ENCODE results near the gene HSPA5.
"Not testable (repeated sequence)": the region's sequence is repeated elsewhere in the genome, so short reads cannot be mapped to it uniquely, and the experiment has no call there.

HSPA5 gene

GRCh38 chr9:125234099-125234498 lies 7.0 kb downstream of the HSPA5 start:
- not testable (repeated sequence) for H3K27ac ChIP-seq (ENCODE audit: low read depth, low read length); H3K9ac ChIP-seq (ENCODE audit: low read length in 5 of 5); H3K4me3 ChIP-seq (ENCODE audit: low read depth in 1 of 5, low read length in 5 of 5); H3K27me3 ChIP-seq (ENCODE audit: control insufficient read depth in 5 of 5, insufficient read depth in 4 of 5, low read length in 5 of 5); H3K9me3 ChIP-seq (ENCODE audit: control insufficient read depth in 5 of 5, low read length in 5 of 5)
- Histone ChIP-seq H3K36me3 (ENCODE audit: control insufficient read depth in 5 of 5, insufficient read depth in 5 of 5, low read length in 5 of 5) (peaks cover 32 to 78% (median 64%) of the 10 kb centered on the region in 5 donors), H3K4me1 (ENCODE audit: control insufficient read depth in 5 of 5, insufficient read depth in 5 of 5, low read length in 5 of 5) (peaks cover 0 to 40% (median 35%) of the 10 kb centered on the region in 5 donors)

GRCh38 chr9:125233678-125234077 lies 7.5 kb downstream of the HSPA5 start:
- H3K9ac ChIP-seq (ENCODE audit: low read length in 5 of 5): no peak overlapping the region

GRCh38 chr9:125227761-125228160 lies 13.4 kb downstream of the HSPA5 start:
- peaks cover 4 to 43% (median 31%) of the 10 kb centered on the region in 5 donors for H3K36me3 ChIP-seq (ENCODE audit: control insufficient read depth in 5 of 5, insufficient read depth in 5 of 5, low read length in 5 of 5)

More at GRCh38 chr9:125233678-125234077, 7.5 kb downstream of the HSPA5 start:
- Histone ChIP-seq H3K36me3 (ENCODE audit: control insufficient read depth in 5 of 5, insufficient read depth in 5 of 5, low read length in 5 of 5) (peaks cover 31 to 76% (median 60%) of the 10 kb centered on the region in 5 donors), H3K9me3 (ENCODE audit: control insufficient read depth in 5 of 5, low read length in 5 of 5) (no peaks in the 10 kb centered on the region), H3K4me3 (ENCODE audit: low read depth in 1 of 5, low read length in 5 of 5) (no peak overlapping the region), H3K27me3 (ENCODE audit: control insufficient read depth in 5 of 5, insufficient read depth in 4 of 5, low read length in 5 of 5) (no peaks in the 10 kb centered on the region), H3K4me1 (ENCODE audit: control insufficient read depth in 5 of 5, insufficient read depth in 5 of 5, low read length in 5 of 5) (peaks cover 0 to 35% (median 31%) of the 10 kb centered on the region in 5 donors), H3K27ac (ENCODE audit: low read depth, low read length) (no peak overlapping the region)

DNA sequence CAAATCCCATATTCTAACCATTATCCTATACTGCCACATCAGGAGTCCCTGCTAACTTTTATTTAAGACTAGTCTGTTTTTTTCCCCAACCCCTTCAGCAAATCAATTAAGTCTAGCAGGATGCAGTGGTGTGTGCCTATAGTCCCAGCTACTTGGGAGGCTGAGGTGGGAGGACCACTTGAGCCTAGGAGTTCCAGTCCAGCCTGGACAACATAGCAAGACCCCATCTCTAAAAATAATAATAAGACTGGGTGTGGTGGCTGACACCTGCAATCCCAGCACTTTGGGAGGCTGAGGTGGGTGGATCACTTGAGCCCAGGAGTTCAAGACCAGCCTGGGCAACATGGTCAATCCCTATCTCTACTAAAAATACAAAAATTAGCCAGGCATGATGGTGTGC lies 16.3 kb downstream of the HSPA5 start:
- H3K36me3 ChIP-seq (ENCODE audit: control insufficient read depth in 5 of 5, insufficient read depth in 5 of 5, low read length in 5 of 5): peaks cover 4 to 34% (median 30%) of the 10 kb centered on the region in 5 donors
- H3K9me3 ChIP-seq (ENCODE audit: control insufficient read depth in 5 of 5, low read length in 5 of 5); H3K4me1 ChIP-seq (ENCODE audit: control insufficient read depth in 5 of 5, insufficient read depth in 5 of 5, low read length in 5 of 5): not testable (repeated sequence)

More at GRCh38 chr9:125227761-125228160, 13.4 kb downstream of the HSPA5 start:
- Histone ChIP-seq H3K9ac (ENCODE audit: low read length in 5 of 5) (no peak overlapping the region), H3K9me3 (ENCODE audit: control insufficient read depth in 5 of 5, low read length in 5 of 5) (no peaks in the 10 kb centered on the region), H3K4me1 (ENCODE audit: control insufficient read depth in 5 of 5, insufficient read depth in 5 of 5, low read length in 5 of 5) (no peaks in the 10 kb centered on the region), H3K4me3 (ENCODE audit: low read depth in 1 of 5, low read length in 5 of 5) (no peak overlapping the region), H3K27ac (ENCODE audit: low read depth, low read length) (no peak overlapping the region), H3K27me3 (ENCODE audit: control insufficient read depth in 5 of 5, insufficient read depth in 4 of 5, low read length in 5 of 5) (no peaks in the 10 kb centered on the region)

DNA sequence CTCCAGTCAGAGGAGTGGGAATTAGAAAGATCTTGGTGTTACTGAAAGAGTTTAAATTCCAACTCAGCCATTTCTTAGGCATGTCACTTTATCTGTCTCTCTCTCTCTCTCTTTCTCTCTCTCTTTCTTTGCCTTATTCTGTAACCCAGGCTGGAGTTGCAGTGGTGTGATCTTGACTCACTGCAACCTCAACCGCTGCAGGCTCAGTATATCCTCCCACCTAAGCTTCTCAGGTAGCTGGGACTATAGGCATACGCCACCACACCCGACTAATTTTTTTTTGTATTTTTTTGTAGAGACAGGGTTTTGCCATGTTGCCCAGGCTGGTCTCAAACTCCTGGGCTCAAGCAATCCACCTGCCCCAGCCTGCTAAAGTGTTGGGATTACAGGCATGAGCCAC lies 22.5 kb downstream of the HSPA5 start:
- Histone ChIP-seq H3K36me3 (ENCODE audit: control insufficient read depth in 5 of 5, insufficient read depth in 5 of 5, low read length in 5 of 5) (peaks cover 4 to 23% (median 12%) of the 10 kb centered on the region in 5 donors), H3K4me3 (ENCODE audit: low read depth in 1 of 5, low read length in 5 of 5) (no peak overlapping the region), H3K9me3 (ENCODE audit: control insufficient read depth in 5 of 5, low read length in 5 of 5) (no peaks in the 10 kb centered on the region), H3K27me3 (ENCODE audit: control insufficient read depth in 5 of 5, insufficient read depth in 4 of 5, low read length in 5 of 5) (no peaks in the 10 kb centered on the region), H3K9ac (ENCODE audit: low read length in 5 of 5) (no peak overlapping the region), H3K4me1 (ENCODE audit: control insufficient read depth in 5 of 5, insufficient read depth in 5 of 5, low read length in 5 of 5) (no peaks in the 10 kb centered on the region), H3K27ac (ENCODE audit: low read depth, low read length) (no peak overlapping the region)

More for the DNA sequence above, 16.3 kb downstream of the HSPA5 start:
- not testable (repeated sequence) for H3K27ac ChIP-seq (ENCODE audit: low read depth, low read length); H3K4me3 ChIP-seq (ENCODE audit: low read depth in 1 of 5, low read length in 5 of 5); H3K9ac ChIP-seq (ENCODE audit: low read length in 5 of 5); H3K27me3 ChIP-seq (ENCODE audit: control insufficient read depth in 5 of 5, insufficient read depth in 4 of 5, low read length in 5 of 5)

DNA sequence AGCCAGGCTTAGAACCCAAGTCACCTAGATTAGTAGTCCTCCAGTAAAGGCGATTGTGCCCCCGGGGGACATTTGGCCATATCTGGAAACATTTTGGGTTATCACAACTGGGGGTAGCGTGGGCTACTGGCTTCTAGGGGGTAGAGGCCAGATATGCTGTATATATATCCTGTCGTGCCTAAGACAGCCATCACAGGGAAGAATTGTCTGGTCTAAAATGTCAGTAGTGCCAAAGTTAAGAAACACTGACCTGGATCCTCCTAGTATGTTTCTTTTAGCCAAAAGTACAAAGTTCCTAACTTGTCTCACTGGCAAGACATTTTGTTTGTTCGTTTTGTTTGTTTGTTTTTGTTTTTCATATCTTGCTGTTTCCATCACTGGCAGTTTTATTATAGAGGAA lies 27.0 kb downstream of the HSPA5 start:
- no peaks in the 10 kb centered on the region for H3K9me3 ChIP-seq (ENCODE audit: control insufficient read depth in 5 of 5, low read length in 5 of 5)
- no peak overlapping the region for H3K4me3 ChIP-seq (ENCODE audit: low read depth in 1 of 5, low read length in 5 of 5)
- H3K4me1 ChIP-seq (ENCODE audit: control insufficient read depth in 5 of 5, insufficient read depth in 5 of 5, low read length in 5 of 5): no peaks in the 10 kb centered on the region
- no peak overlapping the region for H3K27ac ChIP-seq (ENCODE audit: low read depth, low read length)
- peaks cover 11 to 35% (median 18%) of the 10 kb centered on the region in 5 donors for H3K36me3 ChIP-seq (ENCODE audit: control insufficient read depth in 5 of 5, insufficient read depth in 5 of 5, low read length in 5 of 5)
- no peak overlapping the region for H3K9ac ChIP-seq (ENCODE audit: low read length in 5 of 5)
- H3K27me3 ChIP-seq (ENCODE audit: control insufficient read depth in 5 of 5, insufficient read depth in 4 of 5, low read length in 5 of 5): no peaks in the 10 kb centered on the region

DNA sequence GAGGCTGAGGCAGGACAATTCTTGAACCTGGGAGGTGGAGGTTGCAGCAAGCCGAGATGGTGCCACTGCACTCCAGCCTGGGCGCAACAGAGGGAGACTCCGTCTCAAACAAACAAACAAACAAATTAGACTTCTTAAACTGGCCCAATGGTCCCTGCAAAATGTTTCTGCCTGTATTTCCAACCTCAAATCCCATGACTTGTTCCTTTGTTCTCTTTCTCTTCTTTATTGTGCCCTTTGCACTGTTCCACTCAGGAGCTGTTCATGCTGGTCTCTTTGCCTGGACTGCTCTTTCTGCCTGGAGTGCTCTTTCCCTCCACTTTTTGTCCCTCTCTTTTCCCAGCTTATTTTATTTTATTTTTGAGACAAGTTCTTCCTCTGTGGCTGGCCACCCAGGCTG lies 36.7 kb downstream of the HSPA5 start:
- peaks cover 7 to 61% (median 35%) of the 10 kb centered on the region in 5 donors for H3K36me3 ChIP-seq (ENCODE audit: control insufficient read depth in 5 of 5, insufficient read depth in 5 of 5, low read length in 5 of 5)
- H3K27ac ChIP-seq (ENCODE audit: low read depth, low read length): no peak overlapping the region
- H3K27me3 ChIP-seq (ENCODE audit: control insufficient read depth in 5 of 5, insufficient read depth in 4 of 5, low read length in 5 of 5): no peaks in the 10 kb centered on the region
- H3K9me3 ChIP-seq (ENCODE audit: control insufficient read depth in 5 of 5, low read length in 5 of 5): no peaks in the 10 kb centered on the region
- no peak overlapping the region for H3K9ac ChIP-seq (ENCODE audit: low read length in 5 of 5)
- H3K4me1 ChIP-seq (ENCODE audit: control insufficient read depth in 5 of 5, insufficient read depth in 5 of 5, low read length in 5 of 5): peaks cover 0 to 12% (median 8%) of the 10 kb centered on the region in 5 donors
- H3K4me3 ChIP-seq (ENCODE audit: low read depth in 1 of 5, low read length in 5 of 5): no peak overlapping the region

DNA sequence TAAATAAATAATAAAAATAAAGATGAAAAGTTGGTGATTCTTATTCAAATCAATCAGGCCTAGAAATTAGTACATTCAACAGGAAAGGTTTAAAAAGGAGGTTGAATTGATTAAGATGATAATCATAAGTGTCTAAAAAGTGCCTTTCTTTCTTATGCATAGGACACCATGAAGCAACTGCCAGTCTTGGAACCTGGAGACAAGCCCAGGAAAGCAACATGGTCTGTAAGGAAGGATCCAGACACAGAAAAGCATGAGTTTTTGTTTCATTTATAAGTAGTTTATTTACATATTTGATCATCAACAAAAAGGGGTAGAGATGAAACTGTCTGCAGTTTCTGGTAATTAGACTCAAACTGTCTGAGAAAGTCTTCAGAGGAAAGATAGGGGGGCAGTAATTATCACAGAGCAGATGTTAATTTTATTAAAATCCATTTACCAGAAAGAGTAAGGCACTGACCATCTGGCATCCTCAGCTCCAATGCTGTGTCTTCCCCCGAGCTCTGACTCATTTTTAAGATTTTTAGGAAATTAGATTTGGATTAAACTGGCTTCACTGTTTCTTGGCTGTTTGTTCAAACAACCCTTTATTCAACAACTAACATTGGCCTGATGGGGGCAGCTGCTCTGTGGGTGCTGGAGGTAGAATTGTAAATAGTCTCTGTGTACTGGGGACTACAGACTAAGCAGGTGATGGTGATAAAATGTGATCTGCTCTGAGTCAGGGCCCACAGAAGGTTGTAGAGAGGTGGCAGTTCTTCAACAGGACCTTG lies 38.1 kb downstream of the HSPA5 start:
- Histone ChIP-seq H3K27ac (ENCODE audit: low read depth, low read length) (no peak overlapping the region), H3K4me3 (ENCODE audit: low read depth in 1 of 5, low read length in 5 of 5) (no peak overlapping the region), H3K9me3 (ENCODE audit: control insufficient read depth in 5 of 5, low read length in 5 of 5) (no peaks in the 10 kb centered on the region), H3K27me3 (ENCODE audit: control insufficient read depth in 5 of 5, insufficient read depth in 4 of 5, low read length in 5 of 5) (no peaks in the 10 kb centered on the region), H3K4me1 (ENCODE audit: control insufficient read depth in 5 of 5, insufficient read depth in 5 of 5, low read length in 5 of 5) (peaks cover 0 to 15% (median 9%) of the 10 kb centered on the region in 5 donors), H3K9ac (ENCODE audit: low read length in 5 of 5) (no peak overlapping the region), H3K36me3 (ENCODE audit: control insufficient read depth in 5 of 5, insufficient read depth in 5 of 5, low read length in 5 of 5) (peaks cover 7 to 46% (median 27%) of the 10 kb centered on the region in 5 donors)

DNA sequence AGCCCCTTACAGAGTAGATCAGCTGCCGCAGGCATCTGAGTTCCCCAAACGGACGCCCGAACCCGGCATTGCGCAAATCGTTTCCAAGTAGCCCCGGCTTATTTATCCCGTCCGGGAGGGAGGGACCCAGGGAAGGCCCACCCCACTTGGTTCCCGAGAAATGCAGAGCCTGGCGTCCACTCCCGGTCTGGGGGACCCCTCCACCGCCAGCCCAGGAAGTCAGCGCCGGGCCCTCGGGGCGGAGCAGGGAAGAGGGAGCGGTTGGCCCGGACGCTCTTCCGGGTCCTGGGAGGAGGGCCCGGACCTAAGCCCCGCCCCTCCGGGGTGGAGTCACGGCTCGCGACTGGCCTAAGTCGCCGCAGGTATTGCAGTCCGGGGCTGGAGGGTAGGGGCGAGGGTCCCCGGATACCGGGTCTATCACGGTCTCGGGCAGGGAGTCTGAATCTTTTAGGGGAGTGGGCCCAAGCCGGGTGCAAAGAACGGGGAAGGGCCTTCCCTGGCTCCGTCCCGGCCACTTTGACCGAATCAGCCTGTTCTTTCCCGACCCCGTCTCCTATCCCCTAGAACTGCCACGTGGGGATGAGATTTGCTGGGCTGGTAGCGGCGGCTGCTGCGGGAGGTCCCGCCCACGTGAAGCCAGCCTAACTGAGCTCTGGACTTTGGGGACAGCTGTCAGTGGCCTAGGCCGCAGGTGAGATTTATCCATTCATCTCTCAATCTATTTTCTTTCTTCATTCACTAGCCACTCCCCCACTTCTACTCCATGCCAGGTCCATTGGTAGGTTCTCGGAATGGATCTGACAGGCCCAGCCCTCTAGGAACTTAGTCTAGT lies 40.7 kb downstream of the HSPA5 start, which contains the start of gene RABEPK:
TSS of gene RABEPK (plus strand) at position 327 of the 832 bp plus-strand sequence. CDS start 2,472 bp downstream, outside the sequence.
- Histone ChIP-seq H3K27me3 (ENCODE audit: control insufficient read depth in 5 of 5, insufficient read depth in 4 of 5, low read length in 5 of 5) (no peaks in the 10 kb centered on the region), H3K27ac (ENCODE audit: low read depth, low read length) (peak within 1 kb of the TSS; percentile 83), H3K9ac (ENCODE audit: low read length in 5 of 5) (peak within 1 kb of the TSS; percentile 68 to 94 (median 89)), H3K36me3 (ENCODE audit: control insufficient read depth in 5 of 5, insufficient read depth in 5 of 5, low read length in 5 of 5) (peaks cover 2 to 22% (median 10%) of the 10 kb centered on the region in 5 donors), H3K4me3 (ENCODE audit: low read depth in 1 of 5, low read length in 5 of 5) (peak within 1 kb of the TSS; percentile 84 to 88 (median 86)), H3K9me3 (ENCODE audit: control insufficient read depth in 5 of 5, low read length in 5 of 5) (no peaks in the 10 kb centered on the region), H3K4me1 (ENCODE audit: control insufficient read depth in 5 of 5, insufficient read depth in 5 of 5, low read length in 5 of 5) (peaks cover 0 to 15% (median 9%) of the 10 kb centered on the region in 5 donors)

GRCh38 chr9:125195591-125195990 lies 45.6 kb downstream of the HSPA5 start:
- H3K36me3 ChIP-seq (ENCODE audit: control insufficient read depth in 5 of 5, insufficient read depth in 5 of 5, low read length in 5 of 5); H3K9me3 ChIP-seq (ENCODE audit: control insufficient read depth in 5 of 5, low read length in 5 of 5); H3K9ac ChIP-seq (ENCODE audit: low read length in 5 of 5); H3K27me3 ChIP-seq (ENCODE audit: control insufficient read depth in 5 of 5, insufficient read depth in 4 of 5, low read length in 5 of 5); H3K27ac ChIP-seq (ENCODE audit: low read depth, low read length); H3K4me3 ChIP-seq (ENCODE audit: low read depth in 1 of 5, low read length in 5 of 5): not testable (repeated sequence)
- peaks cover 0 to 13% (median 7%) of the 10 kb centered on the region in 5 donors for H3K4me1 ChIP-seq (ENCODE audit: control insufficient read depth in 5 of 5, insufficient read depth in 5 of 5, low read length in 5 of 5)

Data from subcutaneous abdominal adipose tissue (tissue), 5 donors.